SK-N-SH (cell line): Measurements from ENCODE around the gene COL2A1. TPM values are rescaled to one million over a fixed set of nuclear protein-coding genes. Genes with fewer than 3 reads are reported as not detected.

Source experiments
- CTCF ChIA-PET: fragments of 300-600, 350-600 bp; formaldehyde crosslinking; extraction: SDS; loops from one replicate; lab custom pipeline; 2021; lab: Yijun Ruan, JAX
- POLR2A ChIA-PET: fragments of 350-600 bp; sonication (Branson Sonifier 250); formaldehyde crosslinking; extraction: SDS; loops from one replicate; lab custom pipeline; 2020; ENCODE audit warnings: antibody characterized with exemption, inconsistent platforms; lab: Yijun Ruan, JAX
- DNase-seq: peaks from one replicate; pipeline ENCODE4 v3.0.0; 2012
- H2AFZ ChIP-seq: fragments of 200-600 bp; sonication (generic); 2 replicates; pipeline ENCODE4 v1.8.1; 2016; ENCODE audit warnings: antibody characterized with exemption, mild to moderate bottlenecking, low read depth
- H3F3A ChIP-seq: fragments of 200-600 bp; sonication (generic); replicated peaks from 2 replicates; pipeline ENCODE3; 2016; ENCODE audit warnings: antibody characterized with exemption, mild to moderate bottlenecking; ENCODE audit not compliant: insufficient read depth
- H3K27ac ChIP-seq, 2 experiments: fragments of 200-500 bp in 1 of 2; fragments of 200-600 bp in 1 of 2; sonication (Bioruptor generic) in 1 of 2; sonication (generic), shearing (Covaris generic) in 1 of 2; 2 replicates each; pipeline versions ENCODE4 v1.5.1 to v1.6.1; 2014 to 2016; ENCODE audit warnings: low read depth in 2 of 2, inconsistent platforms in 1 of 2, low read length in 1 of 2, mild to moderate bottlenecking in 1 of 2, mixed read lengths in 1 of 2
- H3K27me3 ChIP-seq: fragments of 200-600 bp; sonication (generic), shearing (Covaris generic); 2 replicates; pipeline ENCODE4 v1.6.1; 2016; ENCODE audit warnings: mixed run types; ENCODE audit not compliant: insufficient read depth
- H3K36me3 ChIP-seq, 2 experiments: fragments of 200-500 bp in 1 of 2; fragments of 200-600 bp in 1 of 2; sonication (Bioruptor generic) in 1 of 2; sonication (generic) in 1 of 2; replicated peaks in 1 of 2; 2 replicates each; pipeline versions ENCODE3 to v1.5.1; 2014 to 2016; ENCODE audit warnings: low read length in 1 of 2, mild to moderate bottlenecking in 1 of 2; ENCODE audit not compliant: insufficient read depth in 2 of 2, control insufficient read depth in 1 of 2
- H3K4me1 ChIP-seq, 2 experiments: fragments of 200-500 bp in 1 of 2; fragments of 200-600 bp in 1 of 2; sonication (Bioruptor generic) in 1 of 2; sonication (generic), shearing (Covaris generic) in 1 of 2; 2 replicates each; pipeline versions ENCODE4 v1.5.1 to v1.6.1; 2014 to 2016; ENCODE audit warnings: low read depth in 1 of 2, low read length in 1 of 2, mixed run types in 1 of 2; ENCODE audit not compliant: insufficient read depth in 2 of 2, control insufficient read depth in 1 of 2
- H3K4me2 ChIP-seq: fragments of 200-600 bp; sonication (generic), shearing (Covaris generic); 2 replicates; pipeline ENCODE4 v1.6.1; 2017; ENCODE audit warnings: mixed run types
- H3K4me3 ChIP-seq, 2 experiments: fragments of 200-500 bp in 1 of 2; fragments of 200-600 bp in 1 of 2; sonication (Bioruptor generic) in 1 of 2; sonication (generic), shearing (Covaris generic) in 1 of 2; 2 replicates each; pipeline versions ENCODE4 v1.5.1 to v1.8.1; 2014 to 2016; ENCODE audit warnings: low read depth in 2 of 2, inconsistent platforms in 1 of 2, low read length in 1 of 2, mild to moderate bottlenecking in 1 of 2, mixed read lengths in 1 of 2, moderate library complexity in 1 of 2
- H3K79me2 ChIP-seq: fragments of 200-600 bp; sonication (generic); 2 replicates; pipeline ENCODE4 v1.8.1; 2017; ENCODE audit warnings: mild to moderate bottlenecking; ENCODE audit not compliant: insufficient read depth
- H3K9ac ChIP-seq: fragments of 200-600 bp; sonication (generic); 2 replicates; pipeline ENCODE4 v1.6.1; 2017; ENCODE audit warnings: mixed run types
- H3K9me2 ChIP-seq: fragments of 200-600 bp; sonication (generic); 2 replicates; pipeline ENCODE4 v1.6.1; 2017; ENCODE audit warnings: mixed run types
- H3K9me3 ChIP-seq: fragments of 200-600 bp; sonication (generic); 2 replicates; pipeline ENCODE4 v1.6.1; 2017; ENCODE audit warnings: mixed run types, mild to moderate bottlenecking, moderate library complexity
- H4K20me1 ChIP-seq: fragments of 200-600 bp; sonication (generic); 2 replicates; pipeline ENCODE4 v1.6.1; 2017; ENCODE audit warnings: mild to moderate bottlenecking, mixed run types; ENCODE audit not compliant: insufficient read depth
- EZH2phosphoT487 ChIP-seq: fragments of 200-600 bp; sonication (generic); IDR thresholded peaks from 2 replicates; pipeline ENCODE4 v1.6.1; 2017; ENCODE audit warnings: low read depth, mixed run types, mild to moderate bottlenecking, antibody characterized with exemption, moderate library complexity, borderline replicate concordance
- FOXJ3 ChIP-seq: sonication (generic); formaldehyde crosslinking; IDR thresholded peaks from 2 replicates; pipeline ENCODE4 v1.5.1; 2020; ENCODE audit warnings: mild to moderate bottlenecking, missing genetic modification reagents
- FOXM1 ChIP-seq: IDR thresholded peaks from 2 replicates; pipeline ENCODE4 v1.4.0; 2012; ENCODE audit warnings: low read depth, mild to moderate bottlenecking
- GATA2 ChIP-seq: sonication (generic); formaldehyde crosslinking; IDR thresholded peaks from 2 replicates; pipeline ENCODE4 v1.5.0; 2020; ENCODE audit warnings: mild to moderate bottlenecking, missing genetic modification reagents
- POLR2AphosphoS5 ChIP-seq: IDR thresholded peaks from 2 replicates; pipeline ENCODE4 v1.6.1; 2012; ENCODE audit warnings: low read depth, low read length
- SMC3 ChIP-seq: IDR thresholded peaks from 2 replicates; pipeline ENCODE4 v1.6.1; 2012; ENCODE audit warnings: low read depth, low read length, improper control_type of control experiment
- TAF1 ChIP-seq: IDR thresholded peaks from 2 replicates; pipeline ENCODE4 v1.6.1; 2012; ENCODE audit warnings: low read depth, mild to moderate bottlenecking, low read length, moderate library complexity, borderline replicate concordance
- WGBS: methylation state at CpG from one replicate; pipeline ENCODE4 v1.1.6; 2017; ENCODE audit warnings: low lambda C conversion rate; 5-methylcytosine and 5-hydroxymethylcytosine counted together
- polyA plus RNA-seq, 3 experiments: library from polyadenylated mRNA; depleted of rRNA; stranded (reverse); fragments of >200 nt; gene quantifications; 2 replicates each; pipeline ENCODE4 v1.2.3, GENCODE V29; 2012
- TF ChIP-seq, protein P1 (sequence below): IDR thresholded peaks from 2 replicates; pipeline ENCODE4; 2012
- TF ChIP-seq, protein P2 (sequence below): IDR thresholded peaks from 2 replicates; pipeline ENCODE4 v1.4.0; 2012; ENCODE audit warnings: low read depth, borderline replicate concordance
- TF ChIP-seq, protein P3 (sequence below): fragments of 200-600 bp; sonication (generic); IDR thresholded peaks from 2 replicates; pipeline ENCODE4 v1.6.1; 2017; ENCODE audit warnings: antibody characterized with exemption, mild to moderate bottlenecking, moderate library complexity
- TF ChIP-seq, protein P4 (sequence below): IDR thresholded peaks from 2 replicates; pipeline ENCODE4 v1.4.0; 2012; ENCODE audit warnings: low read depth

COL2A1 gene
- polyA plus RNA-seq, 1 of the 3 experiments (the other 2 are of a cell fraction), result 0.02 TPM

DNA sequence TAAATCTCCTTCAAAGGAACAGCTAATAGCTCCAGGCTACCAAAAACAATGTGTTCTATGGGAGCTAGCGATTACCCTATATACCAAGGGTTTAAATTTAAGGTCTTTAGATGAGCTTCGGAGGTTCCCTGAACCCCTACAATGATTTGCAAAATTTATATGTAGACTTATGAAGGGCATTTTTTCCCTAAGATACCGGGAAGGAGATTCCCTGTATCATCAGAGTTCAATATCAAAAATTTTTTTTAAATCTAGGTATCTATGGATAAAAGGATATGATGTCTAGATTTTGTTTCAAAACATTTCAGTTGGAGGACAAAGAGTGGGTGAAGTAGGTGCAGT lies 17.9 kb upstream of the COL2A1 start:
- Histone ChIP-seq H3K9ac (no peak overlapping the region), H3K27ac (no peak overlapping the region), H3K4me3 (no peak overlapping the region), H2AFZ (no peak overlapping the region), H3K9me2 (no peaks in the 10 kb centered on the region), H4K20me1 (no peaks in the 10 kb centered on the region), H3K36me3 (no peaks in the 10 kb centered on the region), H3K9me3 (no peaks in the 10 kb centered on the region), H3K4me1 (peaks cover 0 to 5% of the 10 kb centered on the region in 2 experiments; a peak in 1 of 4 replicates), H3K27me3 (peaks cover 19% of the 10 kb centered on the region), H3F3A (no peaks in the 10 kb centered on the region), H3K4me2 (no peak overlapping the region), H3K79me2 (no peaks in the 10 kb centered on the region)
- TF ChIP-seq, protein P1, sequence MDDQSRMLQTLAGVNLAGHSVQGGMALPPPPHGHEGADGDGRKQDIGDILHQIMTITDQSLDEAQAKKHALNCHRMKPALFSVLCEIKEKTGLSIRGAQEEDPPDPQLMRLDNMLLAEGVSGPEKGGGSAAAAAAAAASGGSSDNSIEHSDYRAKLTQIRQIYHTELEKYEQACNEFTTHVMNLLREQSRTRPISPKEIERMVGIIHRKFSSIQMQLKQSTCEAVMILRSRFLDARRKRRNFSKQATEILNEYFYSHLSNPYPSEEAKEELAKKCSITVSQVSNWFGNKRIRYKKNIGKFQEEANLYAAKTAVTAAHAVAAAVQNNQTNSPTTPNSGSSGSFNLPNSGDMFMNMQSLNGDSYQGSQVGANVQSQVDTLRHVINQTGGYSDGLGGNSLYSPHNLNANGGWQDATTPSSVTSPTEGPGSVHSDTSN, result no peak
- no peak for TF ChIP-seq TAF1
- POLR2A ChIA-PET, result interaction anchor here (0.5 kb wide), 1 partner anchor 660 kb away, joined by 3 read pairs; the partner anchor contains the start of gene KANSL2
- WGBS, result 41% methylated on average over 3 of the region's 3 CpGs
- CTCF ChIA-PET, result interaction anchor here (0.7 to 1.3 kb wide), 3 partner anchors 9 to 134 kb away, joined by 3 to 4 read pairs (median 4); partner anchors contain the start of gene TMEM106C
- no peak for DNase-seq

DNA sequence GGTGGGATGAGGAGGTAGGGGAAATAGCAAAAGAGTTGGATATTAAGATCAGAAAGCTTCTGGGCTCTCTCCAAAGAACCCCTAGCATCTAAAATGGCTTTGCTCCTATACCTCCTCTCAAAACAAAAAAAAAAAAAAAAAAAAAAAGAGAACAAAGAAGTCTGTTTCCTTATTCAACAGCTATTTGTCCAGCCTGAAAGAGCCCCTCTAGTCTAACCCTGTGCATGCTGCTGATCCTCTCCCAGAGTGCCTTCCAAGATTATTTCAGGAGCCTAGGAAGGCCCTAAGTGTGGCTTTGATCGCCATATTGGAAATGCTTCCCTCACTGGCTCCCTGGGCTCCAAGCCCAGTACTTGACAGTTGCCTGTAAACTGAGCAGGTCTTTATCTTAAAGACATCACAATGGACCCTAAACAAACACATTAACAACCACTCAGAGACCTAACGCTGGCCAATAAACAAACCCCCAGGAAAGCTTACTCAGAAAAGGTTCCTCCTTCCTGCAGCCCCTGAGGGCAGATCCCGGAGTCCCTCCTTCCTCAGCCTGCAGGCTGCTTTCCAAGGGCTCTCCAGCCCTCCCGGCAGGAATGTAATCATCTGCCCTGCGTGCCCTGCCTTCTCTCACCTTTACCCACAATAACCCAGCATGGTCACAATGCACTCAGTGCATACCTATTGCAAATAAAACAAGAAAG lies 17.4 kb upstream of the COL2A1 start:
- Histone ChIP-seq H3K4me1 (peaks cover 0 to 2% of the 10 kb centered on the region in 2 experiments; a peak in 1 of 4 replicates), H3K4me2 (no peak overlapping the region), H3K4me3 (no peak overlapping the region), H3F3A (no peaks in the 10 kb centered on the region), H4K20me1 (no peaks in the 10 kb centered on the region), H2AFZ (no peak overlapping the region)
- DNase-seq, result no peak
- TF ChIP-seq GATA2 (CRISPR knock-in tag) (no peak), SMC3 (no peak), TAF1 (no peak), POLR2AphosphoS5 (no peak), EZH2phosphoT487 (no peak), FOXJ3 (no peak), FOXM1 (no peak)
- TF ChIP-seq, protein P2, sequence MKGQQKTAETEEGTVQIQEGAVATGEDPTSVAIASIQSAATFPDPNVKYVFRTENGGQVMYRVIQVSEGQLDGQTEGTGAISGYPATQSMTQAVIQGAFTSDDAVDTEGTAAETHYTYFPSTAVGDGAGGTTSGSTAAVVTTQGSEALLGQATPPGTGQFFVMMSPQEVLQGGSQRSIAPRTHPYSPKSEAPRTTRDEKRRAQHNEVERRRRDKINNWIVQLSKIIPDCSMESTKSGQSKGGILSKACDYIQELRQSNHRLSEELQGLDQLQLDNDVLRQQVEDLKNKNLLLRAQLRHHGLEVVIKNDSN, result no peak
- TF ChIP-seq, protein P3, sequence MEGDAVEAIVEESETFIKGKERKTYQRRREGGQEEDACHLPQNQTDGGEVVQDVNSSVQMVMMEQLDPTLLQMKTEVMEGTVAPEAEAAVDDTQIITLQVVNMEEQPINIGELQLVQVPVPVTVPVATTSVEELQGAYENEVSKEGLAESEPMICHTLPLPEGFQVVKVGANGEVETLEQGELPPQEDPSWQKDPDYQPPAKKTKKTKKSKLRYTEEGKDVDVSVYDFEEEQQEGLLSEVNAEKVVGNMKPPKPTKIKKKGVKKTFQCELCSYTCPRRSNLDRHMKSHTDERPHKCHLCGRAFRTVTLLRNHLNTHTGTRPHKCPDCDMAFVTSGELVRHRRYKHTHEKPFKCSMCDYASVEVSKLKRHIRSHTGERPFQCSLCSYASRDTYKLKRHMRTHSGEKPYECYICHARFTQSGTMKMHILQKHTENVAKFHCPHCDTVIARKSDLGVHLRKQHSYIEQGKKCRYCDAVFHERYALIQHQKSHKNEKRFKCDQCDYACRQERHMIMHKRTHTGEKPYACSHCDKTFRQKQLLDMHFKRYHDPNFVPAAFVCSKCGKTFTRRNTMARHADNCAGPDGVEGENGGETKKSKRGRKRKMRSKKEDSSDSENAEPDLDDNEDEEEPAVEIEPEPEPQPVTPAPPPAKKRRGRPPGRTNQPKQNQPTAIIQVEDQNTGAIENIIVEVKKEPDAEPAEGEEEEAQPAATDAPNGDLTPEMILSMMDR, result no peak
- TF ChIP-seq, protein P4, sequence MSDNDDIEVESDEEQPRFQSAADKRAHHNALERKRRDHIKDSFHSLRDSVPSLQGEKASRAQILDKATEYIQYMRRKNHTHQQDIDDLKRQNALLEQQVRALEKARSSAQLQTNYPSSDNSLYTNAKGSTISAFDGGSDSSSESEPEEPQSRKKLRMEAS, result no peak
- TF ChIP-seq, all 33 proteins: peak for 0
- H3K79me2 ChIP-seq, result no peaks in the 10 kb centered on the region
- H3K9me2 ChIP-seq, result no peaks in the 10 kb centered on the region
- H3K9me3 ChIP-seq, result no peaks in the 10 kb centered on the region
- no peak overlapping the region for H3K27ac ChIP-seq
- WGBS, result 56% methylated on average over 5 of the region's 5 CpGs
- no peaks in the 10 kb centered on the region for H3K36me3 ChIP-seq
- CTCF ChIA-PET, result interaction anchor here (1.0 to 1.3 kb wide), 2 partner anchors 10 to 58 kb away, joined by 4 read pairs; partner anchors contain the start of gene TMEM106C
- peaks cover 24% of the 10 kb centered on the region for H3K27me3 ChIP-seq
- POLR2A ChIA-PET, result interaction anchor here (0.5 kb wide), 1 partner anchor 661 kb away, joined by 3 read pairs; the partner anchor contains the start of gene KANSL2
- no peak overlapping the region for H3K9ac ChIP-seq
